OCI-LY1 (cell line): ENCODE results near the gene RALGPS2.

Experiments used
- H2AFZ ChIP-seq: fragments of 200-600 bp; sonication (generic), shearing (Covaris generic); 2 replicates; pipeline ENCODE4 v1.6.0; 2014; ENCODE audit warnings: antibody characterized with exemption, mild to moderate bottlenecking, low read length
- H3F3A ChIP-seq: fragments of 200-600 bp; sonication (generic), shearing (Covaris generic); 2 replicates; pipeline ENCODE4 v1.6.0; 2014; ENCODE audit warnings: mild to moderate bottlenecking, antibody characterized with exemption, low read length, moderate library complexity; ENCODE audit not compliant: insufficient read depth
- H3K27ac ChIP-seq: fragments of 200-600 bp; sonication (generic); 2 replicates; pipeline ENCODE4 v1.5.1; 2014; ENCODE audit warnings: low read length, mixed run types, mild to moderate bottlenecking, low read depth; ENCODE audit not compliant: poor library complexity, severe bottlenecking
- H3K27me3 ChIP-seq: fragments of 200-600 bp; sonication (generic); 2 replicates; pipeline ENCODE4 v1.6.0; 2014; ENCODE audit warnings: antibody characterized with exemption, mild to moderate bottlenecking, low read length, moderate library complexity; ENCODE audit not compliant: insufficient read depth
- H3K36me3 ChIP-seq: fragments of 200-600 bp; sonication (generic); 2 replicates; pipeline ENCODE4 v1.6.1; 2014; ENCODE audit warnings: mild to moderate bottlenecking, antibody characterized with exemption, low read length, moderate library complexity, mixed read lengths; ENCODE audit not compliant: insufficient read depth
- H3K4me1 ChIP-seq: fragments of 200-600 bp; sonication (generic); 2 replicates; pipeline ENCODE4 v1.5.1; 2014; ENCODE audit warnings: mild to moderate bottlenecking, low read length, moderate library complexity; ENCODE audit not compliant: insufficient read depth, severe bottlenecking
- H3K4me2 ChIP-seq: fragments of 200-600 bp; sonication (generic), shearing (Covaris generic); 2 replicates; pipeline ENCODE4 v1.6.1; 2014; ENCODE audit warnings: low read length
- H3K4me3 ChIP-seq: fragments of 200-600 bp; sonication (generic); 2 replicates; pipeline ENCODE4 v1.5.1; 2014; ENCODE audit warnings: low read length, low read depth, mild to moderate bottlenecking, mixed read lengths; ENCODE audit not compliant: poor library complexity, severe bottlenecking
- H3K79me2 ChIP-seq: fragments of 200-600 bp; shearing (Covaris generic); 2 replicates; pipeline ENCODE4 v1.6.1; 2016; ENCODE audit warnings: mixed run types, low read length, mixed read lengths; ENCODE audit not compliant: insufficient read depth
- H3K9ac ChIP-seq: fragments of 200-600 bp; sonication (generic), shearing (Covaris generic); 2 replicates; pipeline ENCODE4 v1.6.1; 2014; ENCODE audit warnings: mild to moderate bottlenecking, low read length, mixed read lengths
- H3K9me2 ChIP-seq: fragments of 200-600 bp; sonication (generic), shearing (Covaris generic); 2 replicates; pipeline ENCODE4 v1.6.1; 2014; ENCODE audit warnings: low read depth, mild to moderate bottlenecking, low read length, mixed read lengths
- H3K9me3 ChIP-seq: fragments of 200-600 bp; shearing (Covaris generic); 2 replicates; pipeline ENCODE4 v1.6.1; 2014; ENCODE audit warnings: low read length, mixed read lengths
- H4K20me1 ChIP-seq: fragments of 200-600 bp; sonication (generic), shearing (Covaris generic); 2 replicates; pipeline ENCODE4 v1.6.0; 2016; ENCODE audit warnings: mild to moderate bottlenecking, low read length; ENCODE audit not compliant: insufficient read depth
- EZH2 ChIP-seq: fragments of 200-600 bp; sonication (generic), shearing (Covaris generic); IDR thresholded peaks from 2 replicates; pipeline ENCODE4 v1.8.0; 2017; ENCODE audit warnings: borderline replicate concordance, mixed run types, mild to moderate bottlenecking, antibody characterized with exemption, low read length, moderate library complexity, mixed read lengths
- TF ChIP-seq, protein P1 (sequence below): fragments of 200-600 bp; sonication (generic), shearing (Covaris generic); IDR thresholded peaks from 2 replicates; pipeline ENCODE4 v1.5.1; 2017; ENCODE audit warnings: mild to moderate bottlenecking, antibody characterized with exemption, low read length, moderate library complexity, mixed read lengths

Gene RALGPS2

GRCh38 chr1:178821134-178821866, 96.3 kb downstream of the RALGPS2 start:
- H3K4me1 ChIP-seq, result no peaks in the 10 kb centered on the region

GRCh38 chr1:178825167-178825566, 100.1 kb downstream of the RALGPS2 start:
- Histone ChIP-seq H4K20me1 (no peaks in the 10 kb centered on the region), H3K79me2 (peaks cover 8% of the 10 kb centered on the region)

More at GRCh38 chr1:178821134-178821866, 96.3 kb downstream of the RALGPS2 start:
- no peaks in the 10 kb centered on the region for H3K9me3 ChIP-seq
- no peak overlapping the region for H2AFZ ChIP-seq
- H3K4me3 ChIP-seq, result no peak overlapping the region
- no peak overlapping the region for H3K27ac ChIP-seq
- no peaks in the 10 kb centered on the region for H3K9me2 ChIP-seq
- no peak for TF ChIP-seq EZH2
- TF ChIP-seq, protein P1, sequence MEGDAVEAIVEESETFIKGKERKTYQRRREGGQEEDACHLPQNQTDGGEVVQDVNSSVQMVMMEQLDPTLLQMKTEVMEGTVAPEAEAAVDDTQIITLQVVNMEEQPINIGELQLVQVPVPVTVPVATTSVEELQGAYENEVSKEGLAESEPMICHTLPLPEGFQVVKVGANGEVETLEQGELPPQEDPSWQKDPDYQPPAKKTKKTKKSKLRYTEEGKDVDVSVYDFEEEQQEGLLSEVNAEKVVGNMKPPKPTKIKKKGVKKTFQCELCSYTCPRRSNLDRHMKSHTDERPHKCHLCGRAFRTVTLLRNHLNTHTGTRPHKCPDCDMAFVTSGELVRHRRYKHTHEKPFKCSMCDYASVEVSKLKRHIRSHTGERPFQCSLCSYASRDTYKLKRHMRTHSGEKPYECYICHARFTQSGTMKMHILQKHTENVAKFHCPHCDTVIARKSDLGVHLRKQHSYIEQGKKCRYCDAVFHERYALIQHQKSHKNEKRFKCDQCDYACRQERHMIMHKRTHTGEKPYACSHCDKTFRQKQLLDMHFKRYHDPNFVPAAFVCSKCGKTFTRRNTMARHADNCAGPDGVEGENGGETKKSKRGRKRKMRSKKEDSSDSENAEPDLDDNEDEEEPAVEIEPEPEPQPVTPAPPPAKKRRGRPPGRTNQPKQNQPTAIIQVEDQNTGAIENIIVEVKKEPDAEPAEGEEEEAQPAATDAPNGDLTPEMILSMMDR, result no peak
- no peaks in the 10 kb centered on the region for H4K20me1 ChIP-seq
- H3K9ac ChIP-seq, result no peak overlapping the region
- no peaks in the 10 kb centered on the region for H3F3A ChIP-seq
- peaks cover 96% of the 10 kb centered on the region for H3K36me3 ChIP-seq
- peaks cover 22% of the 10 kb centered on the region for H3K79me2 ChIP-seq
- H3K27me3 ChIP-seq, result no peaks in the 10 kb centered on the region
- no peak overlapping the region for H3K4me2 ChIP-seq

GRCh38 chr1:178844436-178844835, 119.4 kb downstream of the RALGPS2 start:
- H2AFZ ChIP-seq, result no peak overlapping the region
- no peaks in the 10 kb centered on the region for H3K79me2 ChIP-seq
- H3K9ac ChIP-seq, result no peak overlapping the region
- no peaks in the 10 kb centered on the region for H3K27me3 ChIP-seq
- no peaks in the 10 kb centered on the region for H3K9me2 ChIP-seq
- no peaks in the 10 kb centered on the region for H3K9me3 ChIP-seq
- H3F3A ChIP-seq, result 0 out of 2 replicates have a peak, but pooled peaks cover 5% of the 10 kb centered on the region
- H4K20me1 ChIP-seq, result no peaks in the 10 kb centered on the region
- TF ChIP-seq EZH2, result no peak
- H3K4me3 ChIP-seq, result no peak overlapping the region
- no peaks in the 10 kb centered on the region for H3K4me1 ChIP-seq
- H3K36me3 ChIP-seq, result peaks cover 56% of the 10 kb centered on the region; the same call in 1 of the 2 replicates
- H3K27ac ChIP-seq, result no peak overlapping the region
- H3K4me2 ChIP-seq, result no peak overlapping the region

More at GRCh38 chr1:178825167-178825566, 100.1 kb downstream of the RALGPS2 start:
- H3K27me3 ChIP-seq, result no peaks in the 10 kb centered on the region
- H3K4me3 ChIP-seq, result no peak overlapping the region
- no peaks in the 10 kb centered on the region for H3K9me2 ChIP-seq
- peaks cover 93% of the 10 kb centered on the region for H3K36me3 ChIP-seq
- no peaks in the 10 kb centered on the region for H3F3A ChIP-seq
- TF ChIP-seq EZH2, result no peak
- no peak overlapping the region for H3K9ac ChIP-seq
- H3K27ac ChIP-seq, result no peak overlapping the region
- no peaks in the 10 kb centered on the region for H3K9me3 ChIP-seq
- H2AFZ ChIP-seq, result no peak overlapping the region
- no peaks in the 10 kb centered on the region for H3K4me1 ChIP-seq
- H3K4me2 ChIP-seq, result no peak overlapping the region

- Histone ChIP-seq H3K27ac (no peak overlapping the region), H3K4me2 (no peak overlapping the region), H3K9ac (no peak overlapping the region)
Observed at GRCh38 chr1:178846306-178846705, 121.3 kb downstream of the RALGPS2 start.

More at GRCh38 chr1:178846306-178846705, 121.3 kb downstream of the RALGPS2 start:
- no peak overlapping the region for H3K4me3 ChIP-seq
- no peak for TF ChIP-seq EZH2
- TF ChIP-seq, protein P1, result no peak
- H3K79me2 ChIP-seq, result no peaks in the 10 kb centered on the region
- H3K27me3 ChIP-seq, result no peaks in the 10 kb centered on the region
- 0 out of 2 replicates have a peak, but pooled peaks cover 5% of the 10 kb centered on the region for H3F3A ChIP-seq
- H3K4me1 ChIP-seq, result no peaks in the 10 kb centered on the region
- no peaks in the 10 kb centered on the region for H3K9me3 ChIP-seq
- H2AFZ ChIP-seq, result no peak overlapping the region
- peaks cover 73% of the 10 kb centered on the region; the same call in 1 of the 2 replicates for H3K36me3 ChIP-seq
- H4K20me1 ChIP-seq, result no peaks in the 10 kb centered on the region
- no peaks in the 10 kb centered on the region for H3K9me2 ChIP-seq
